Stomach (tissue), 19 donors: ENCODE measurements around the gene ZNF628. TPM values are rescaled to one million over a fixed set of nuclear protein-coding genes. Genes with fewer than 3 reads are reported as not detected.

Source experiments
- DNase-seq, 2 donors: peaks; one replicate each; pipeline versions ENCODE4 v3.0.0 to v3.0.0-alpha.2; 2013 to 2019
- H3K27ac ChIP-seq, 5 donors: fragments of 200-600 bp in 4 of 5; sonication (generic) in 4 of 5; one replicate each; pipeline ENCODE4 v1.5.1; 2013 to 2019; ENCODE audit warnings: mild to moderate bottlenecking in 1 of 5, moderate library complexity in 1 of 5
- H3K27me3 ChIP-seq, 3 donors: fragments of 200-600 bp; sonication (generic); one replicate each; pipeline ENCODE4 v1.5.1; 2017 to 2019; ENCODE audit warnings: mixed run types in 1 of 3
- H3K36me3 ChIP-seq, 4 donors: fragments of 200-600 bp; sonication (generic); 1 replicate in 3 of 4; 2 replicates in 1 of 4; pipeline ENCODE4 v1.5.1; 2016 to 2019
- H3K4me1 ChIP-seq, 4 donors: fragments of 200-600 bp; sonication (generic); one replicate each; pipeline ENCODE4 v1.5.1; 2016 to 2019
- H3K4me3 ChIP-seq, 4 donors: fragments of 200-600 bp; sonication (generic) in 3 of 4; one replicate each; pipeline ENCODE4 v1.5.1; 2016 to 2019; ENCODE audit warnings: mild to moderate bottlenecking in 1 of 4
- H3K9me3 ChIP-seq, 4 donors: fragments of 200-600 bp; sonication (generic); one replicate each; pipeline ENCODE4 v1.5.1; 2016 to 2019
- EP300 ChIP-seq: sonication (generic); formaldehyde crosslinking; IDR thresholded peaks from one replicate; pipeline ENCODE4 v1.6.1; 2017; ENCODE audit warnings: antibody characterized with exemption
- POLR2A ChIP-seq, 4 donors: fragments of 450-650 bp; IDR thresholded peaks; one replicate each; pipeline ENCODE4 v1.6.1; 2016; ENCODE audit warnings: antibody characterized with exemption in 4 of 4, control low read depth in 2 of 4, mild to moderate bottlenecking in 1 of 4, moderate library complexity in 1 of 4
- POLR2AphosphoS5 ChIP-seq, 3 donors: sonication (generic); formaldehyde crosslinking; IDR thresholded peaks; one replicate each; pipeline ENCODE4 v1.6.1; 2016; ENCODE audit warnings: antibody characterized with exemption in 3 of 3
- WGBS, 5 donors: extraction: QIAGEN DNeasy Blood & Tissue Kit in 3 of 5; methylation state at CpG; one replicate each; pipeline versions ENCODE4 v1.1.5 to v1.1.7; 2013 to 2018; 5-methylcytosine and 5-hydroxymethylcytosine counted together
- intact Hi-C: fragments of 100-400 bp; cut with DNase I; formaldehyde crosslinking; loops from one replicate; pipeline ENCODE4 v1.15.1; 2023; ENCODE audit warnings: low total_unique reads
- long read RNA-seq, 10 donors: transcript quantifications; one replicate each; lab custom pipeline, GENCODE V29; 2026
- polyA plus RNA-seq, 3 donors: library from polyadenylated mRNA; stranded (reverse); fragments of 200-250 nt; gene quantifications; one replicate each; pipeline ENCODE4 v1.2.3, GENCODE V29; 2013
- total RNA-seq, 5 donors: library from RNA; depleted of rRNA; stranded (reverse); fragments of >200 nt; gene quantifications; one replicate each; pipeline versions ENCODE4 v1.1.0 to v1.2.3, GENCODE V29; 2014 to 2016
- TF ChIP-seq, protein P1 (sequence below), 7 experiments: fragments of 450-650 bp in 4 of 7; fragments of 200-600 bp in 3 of 7; sonication (generic) in 3 of 7; IDR thresholded peaks; one replicate each; pipeline ENCODE4 v1.5.1; 2016 to 2019; ENCODE audit warnings: antibody characterized with exemption in 7 of 7, control low read depth in 2 of 7, mild to moderate bottlenecking in 1 of 7
- donor health status: healthy with polysubstance abuse.
- donor health status: Bipolar disorder and iron deficiency.
- donor health status: healthy.

The ZNF628 gene
- total RNA-seq (10 to 100 TPM in 1 of 5 donors, 1 to 10 TPM in 3, under 1 TPM in 1; 0.58 to 16.1 (median 5.7) TPM), polyA plus RNA-seq (1 to 10 TPM; 2.0 to 7.2 (median 4.3) TPM)
- long read RNA-seq, donor 1, partial matches to known transcripts = 0 of 1 reads
- long read RNA-seq, donor 1, other reads (novel, unspliced or antisense) = 0 of 1 reads
- long read RNA-seq, donor 2, partial matches to known transcripts = 0 of 4 reads
- long read RNA-seq, donor 2, other reads (novel, unspliced or antisense) = 0 of 4 reads
- long read RNA-seq, donor 3, partial matches to known transcripts = 0 of 5 reads
- long read RNA-seq, donor 3, other reads (novel, unspliced or antisense) = 0 of 5 reads
- long read RNA-seq, donor 4, partial matches to known transcripts = 0 of 1 reads
- long read RNA-seq, donor 4, other reads (novel, unspliced or antisense) = 0 of 1 reads
- long read RNA-seq, donor 5, transcript ZNF628-201 (1 exons, 3,177 nt) = major isoform, 6 of 10 reads
- long read RNA-seq, donor 5, partial matches to known transcripts = 0 of 10 reads
- long read RNA-seq, donor 5, other reads (novel, unspliced or antisense) = 0 of 10 reads
- long read RNA-seq, donor 6, partial matches to known transcripts = 0 of 6 reads
- long read RNA-seq, donor 6, other reads (novel, unspliced or antisense) = 0 of 6 reads
- long read RNA-seq, donor 7, transcript ZNF628-201 (1 exons, 3,177 nt) = major isoform, 11 of 15 reads
- long read RNA-seq, donor 7, partial matches to known transcripts = 0 of 15 reads
- long read RNA-seq, donor 7, other reads (novel, unspliced or antisense) = 0 of 15 reads
- long read RNA-seq, donor 8, partial matches to known transcripts = 0 of 3 reads
- long read RNA-seq, donor 8, other reads (novel, unspliced or antisense) = 0 of 3 reads
- long read RNA-seq, donor 9, partial matches to known transcripts = 0 of 6 reads
- long read RNA-seq, donor 9, other reads (novel, unspliced or antisense) = 0 of 6 reads
- long read RNA-seq, donor 10, partial matches to known transcripts = 0 of 3 reads
- long read RNA-seq, donor 10, other reads (novel, unspliced or antisense) = 0 of 3 reads

DNA sequence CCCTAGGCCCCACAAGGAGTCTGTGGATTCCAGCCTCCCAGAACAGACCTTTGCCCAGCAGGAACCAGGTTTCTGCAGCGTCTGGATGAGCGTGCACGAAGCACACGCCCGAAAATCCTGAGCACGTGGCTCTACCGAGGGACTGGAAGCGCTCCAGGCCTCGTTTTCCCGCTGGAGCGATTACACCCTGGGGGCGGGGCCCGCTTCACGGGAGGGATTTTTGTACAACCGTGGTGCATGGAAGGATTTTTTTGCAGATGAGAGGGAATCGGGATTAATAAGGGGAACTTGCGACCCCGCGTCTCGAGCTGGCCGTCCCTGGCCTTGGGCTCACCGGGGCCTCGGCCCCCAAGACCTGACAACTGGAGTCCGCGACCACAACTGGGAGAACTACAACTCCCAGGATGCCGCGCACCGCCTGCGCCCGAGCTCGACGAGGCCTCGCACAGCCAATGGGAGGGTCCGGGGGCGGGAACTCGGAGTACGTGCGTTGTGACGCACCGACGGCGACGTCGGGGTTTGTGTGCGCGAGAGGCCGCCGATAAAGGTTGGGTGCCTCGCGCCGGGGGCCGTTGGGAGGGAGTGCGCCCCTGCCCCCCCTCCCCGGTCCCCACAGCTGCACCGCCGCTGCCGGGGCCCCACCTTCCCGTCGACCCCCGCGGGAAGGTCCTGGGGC lies at the start of gene ZNF628:
Gene ZNF628 (plus strand): TSS at position 518 of the 676 bp plus-strand sequence. CDS start 3,294 bp downstream, outside the sequence.
- peaks cover 14 to 30% (median 25%) of the 10 kb centered on the region in 4 donors for H3K4me1 ChIP-seq
- H3K4me3 ChIP-seq = peak within 1 kb of the TSS; percentile 51 to 69 (median 60)
- H3K36me3 ChIP-seq = peaks cover 0 to 10% (median 6%) of the 10 kb centered on the region in 4 donors
- no peaks in the 10 kb centered on the region for H3K9me3 ChIP-seq
- TF ChIP-seq, protein P1, sequence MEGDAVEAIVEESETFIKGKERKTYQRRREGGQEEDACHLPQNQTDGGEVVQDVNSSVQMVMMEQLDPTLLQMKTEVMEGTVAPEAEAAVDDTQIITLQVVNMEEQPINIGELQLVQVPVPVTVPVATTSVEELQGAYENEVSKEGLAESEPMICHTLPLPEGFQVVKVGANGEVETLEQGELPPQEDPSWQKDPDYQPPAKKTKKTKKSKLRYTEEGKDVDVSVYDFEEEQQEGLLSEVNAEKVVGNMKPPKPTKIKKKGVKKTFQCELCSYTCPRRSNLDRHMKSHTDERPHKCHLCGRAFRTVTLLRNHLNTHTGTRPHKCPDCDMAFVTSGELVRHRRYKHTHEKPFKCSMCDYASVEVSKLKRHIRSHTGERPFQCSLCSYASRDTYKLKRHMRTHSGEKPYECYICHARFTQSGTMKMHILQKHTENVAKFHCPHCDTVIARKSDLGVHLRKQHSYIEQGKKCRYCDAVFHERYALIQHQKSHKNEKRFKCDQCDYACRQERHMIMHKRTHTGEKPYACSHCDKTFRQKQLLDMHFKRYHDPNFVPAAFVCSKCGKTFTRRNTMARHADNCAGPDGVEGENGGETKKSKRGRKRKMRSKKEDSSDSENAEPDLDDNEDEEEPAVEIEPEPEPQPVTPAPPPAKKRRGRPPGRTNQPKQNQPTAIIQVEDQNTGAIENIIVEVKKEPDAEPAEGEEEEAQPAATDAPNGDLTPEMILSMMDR (IDR thresholded peaks at IDR 0.05) = no peak
- peak; percentile 85 to 96 (median 94) for TF ChIP-seq POLR2AphosphoS5 (IDR thresholded peaks at IDR 0.05)
- no peak for TF ChIP-seq EP300
- TF ChIP-seq POLR2A (IDR thresholded peaks at IDR 0.05) = peak in 1 of 4 donors; percentile 71
- intact Hi-C loops = no loop called here
- no peaks in the 10 kb centered on the region for H3K27me3 ChIP-seq
- peak within 1 kb of the TSS; percentile 94 to 98 (median 95) for H3K27ac ChIP-seq
- WGBS, 5 donors = 0 to 3% (median 1%) methylated on average over 25 to 61 of the region's 61 CpGs
- DNase-seq = peak; percentile 99 to 100

DNA sequence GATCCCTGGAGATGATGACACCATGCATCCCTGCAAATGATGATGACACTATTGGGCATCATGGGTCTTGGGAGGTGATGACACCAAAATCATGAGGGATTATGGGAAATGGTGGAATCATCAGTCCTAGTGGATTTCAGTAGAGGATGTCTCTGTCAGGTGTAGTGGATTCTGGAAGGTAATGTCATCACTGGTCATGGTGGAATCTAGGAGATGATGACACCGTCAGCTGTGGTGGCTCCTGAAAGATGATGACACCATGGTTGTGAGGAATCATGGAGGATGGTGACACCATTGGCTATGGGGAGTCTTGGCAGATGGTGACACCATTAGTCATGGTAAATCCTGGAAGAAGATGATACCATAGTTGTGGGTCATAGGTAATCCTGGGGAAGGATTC lies 45.2 kb upstream of the ZNF628 start:
- no peaks in the 10 kb centered on the region for H3K9me3 ChIP-seq
- no peak for DNase-seq
- H3K27ac ChIP-seq = no peak overlapping the region
- intact Hi-C loops = no loop called here
- H3K36me3 ChIP-seq = no peaks in the 10 kb centered on the region
- no peak overlapping the region for H3K4me3 ChIP-seq
- peaks cover 21 to 80% (median 28%) of the 10 kb centered on the region in 3 donors for H3K27me3 ChIP-seq
- H3K4me1 ChIP-seq = peaks cover 0 to 6% (median 0%) of the 10 kb centered on the region in 4 donors
- WGBS, 5 donors = 76 to 100% (median 98%) methylated on average over 1 of the region's 1 CpG
- TF ChIP-seq POLR2A (IDR thresholded peaks at IDR 0.05) = no peak
- TF ChIP-seq, protein P1 (IDR thresholded peaks at IDR 0.05) = no peak
- TF ChIP-seq EP300 = no peak
- TF ChIP-seq POLR2AphosphoS5 (IDR thresholded peaks at IDR 0.05) = no peak

DNA sequence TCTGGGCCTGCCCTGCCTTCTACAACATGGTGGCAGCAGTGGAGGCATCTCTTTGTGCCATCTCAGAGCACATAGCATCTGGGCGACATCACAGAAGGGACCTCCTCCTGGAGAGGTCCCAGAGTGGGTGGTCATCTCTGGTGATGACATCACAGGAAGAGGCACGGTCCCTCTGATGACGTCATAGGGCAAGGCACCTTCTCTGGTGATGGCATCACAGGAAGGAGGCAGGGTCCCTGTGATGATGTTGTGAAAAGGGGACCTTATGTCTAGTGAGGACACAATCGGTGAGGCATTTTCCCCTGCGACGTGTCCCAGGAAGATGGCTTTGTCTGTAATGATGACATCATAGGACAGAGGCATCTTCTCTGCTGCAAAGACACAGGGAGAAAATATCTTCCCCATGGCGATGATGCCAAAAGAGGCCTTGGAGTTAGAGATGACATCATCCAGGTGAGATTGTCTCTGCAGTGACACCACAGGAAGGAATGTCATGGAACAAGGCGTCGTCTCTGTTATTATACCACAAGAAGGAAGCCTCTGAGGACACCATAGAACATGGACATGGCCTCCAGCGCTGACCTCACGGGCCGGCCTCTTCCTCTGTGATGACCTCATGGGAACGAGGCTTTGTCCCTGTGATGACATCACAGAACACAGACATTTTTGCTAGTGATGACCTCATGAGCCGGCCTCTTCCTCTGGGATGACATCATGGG lies 44.0 kb upstream of the ZNF628 start:
- intact Hi-C loops = no loop called here
- Histone ChIP-seq H3K4me3 (no peak overlapping the region), H3K27ac (no peak overlapping the region), H3K4me1 (peaks cover 0 to 6% (median 0%) of the 10 kb centered on the region in 4 donors), H3K27me3 (peaks cover 21 to 85% (median 29%) of the 10 kb centered on the region in 3 donors), H3K9me3 (no peaks in the 10 kb centered on the region), H3K36me3 (no peaks in the 10 kb centered on the region)
- no peak for TF ChIP-seq EP300
- no peak for TF ChIP-seq POLR2A (IDR thresholded peaks at IDR 0.05)
- TF ChIP-seq, protein P1 (IDR thresholded peaks at IDR 0.05) = no peak
- no peak for TF ChIP-seq POLR2AphosphoS5 (IDR thresholded peaks at IDR 0.05)
- WGBS, 5 donors = 82 to 90% (median 89%) methylated on average over 11 to 14 of the region's 14 CpGs
- no peak for DNase-seq
